ENCODE measurements around the gene MYRIP.

The MYRIP gene

DNA sequence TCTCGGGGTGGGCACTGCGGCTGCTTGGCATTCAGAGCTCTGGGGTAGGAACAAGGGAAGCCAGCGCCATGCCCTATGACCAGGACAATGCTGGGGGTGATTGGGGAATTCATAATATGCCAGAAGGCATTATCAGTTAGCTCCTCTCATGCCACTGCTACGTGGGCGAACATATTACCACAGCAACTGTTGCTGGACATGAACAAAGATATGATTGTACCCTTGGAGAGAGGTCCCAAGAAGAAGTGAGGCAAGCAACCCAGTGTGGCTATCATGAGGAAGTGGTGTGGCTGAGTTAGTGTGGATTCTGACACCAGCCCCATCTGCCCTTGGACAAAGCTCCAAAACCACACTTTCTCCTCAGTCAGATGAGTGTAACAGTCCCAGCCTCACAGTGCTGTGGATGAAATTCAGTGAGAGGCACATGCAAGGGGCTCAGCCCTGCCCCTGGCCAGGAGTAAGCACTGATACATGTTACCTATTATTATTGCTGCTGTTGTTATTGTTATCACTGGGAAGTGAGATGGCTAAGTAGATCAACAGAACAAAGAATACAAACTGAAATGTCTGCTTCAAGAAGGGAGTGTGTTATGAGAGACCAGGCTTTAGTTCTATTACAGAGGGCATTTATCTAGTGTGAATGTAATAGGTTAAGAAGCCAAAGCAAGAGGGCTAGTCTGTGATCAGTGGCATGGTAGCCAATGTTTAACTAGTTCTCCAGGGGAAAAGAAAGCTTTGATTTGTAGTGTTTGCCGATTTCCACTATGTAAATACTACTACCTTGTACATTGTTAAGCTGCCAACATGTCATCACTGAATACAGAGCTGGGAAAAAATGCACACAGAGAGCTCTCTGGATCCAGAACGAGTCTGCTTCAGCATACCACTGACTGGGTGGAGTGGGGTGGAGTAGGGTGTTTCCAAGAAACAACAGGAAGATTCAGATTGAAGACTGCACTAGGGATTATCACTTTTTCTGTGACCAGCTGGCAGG lies 277.8 kb downstream of the MYRIP start:
- H3K27me3 ChIP-seq (ENCODE audit: control insufficient read depth, insufficient read depth, low read length, poor library complexity, severe bottlenecking): no peaks in the 10 kb centered on the region
- H3K4me1 ChIP-seq (ENCODE audit: control insufficient read depth, insufficient read depth, low read length): no peaks in the 10 kb centered on the region
- no peaks in the 10 kb centered on the region for H3K9me3 ChIP-seq (ENCODE audit: control insufficient read depth, low read length)
- no peak overlapping the region for H3K27ac ChIP-seq (ENCODE audit: insufficient read depth, low read depth, low read length, poor library complexity, severe bottlenecking)
- no peaks in the 10 kb centered on the region for H3K36me3 ChIP-seq (ENCODE audit: control insufficient read depth, insufficient read depth, low read length)
- 92 to 94% methylated on average over 6 to 7 of the region's 7 CpGs for WGBS, 2 experiments
- H3K4me3 ChIP-seq (ENCODE audit: insufficient read depth, low read depth, low read length): no peak overlapping the region

DNA sequence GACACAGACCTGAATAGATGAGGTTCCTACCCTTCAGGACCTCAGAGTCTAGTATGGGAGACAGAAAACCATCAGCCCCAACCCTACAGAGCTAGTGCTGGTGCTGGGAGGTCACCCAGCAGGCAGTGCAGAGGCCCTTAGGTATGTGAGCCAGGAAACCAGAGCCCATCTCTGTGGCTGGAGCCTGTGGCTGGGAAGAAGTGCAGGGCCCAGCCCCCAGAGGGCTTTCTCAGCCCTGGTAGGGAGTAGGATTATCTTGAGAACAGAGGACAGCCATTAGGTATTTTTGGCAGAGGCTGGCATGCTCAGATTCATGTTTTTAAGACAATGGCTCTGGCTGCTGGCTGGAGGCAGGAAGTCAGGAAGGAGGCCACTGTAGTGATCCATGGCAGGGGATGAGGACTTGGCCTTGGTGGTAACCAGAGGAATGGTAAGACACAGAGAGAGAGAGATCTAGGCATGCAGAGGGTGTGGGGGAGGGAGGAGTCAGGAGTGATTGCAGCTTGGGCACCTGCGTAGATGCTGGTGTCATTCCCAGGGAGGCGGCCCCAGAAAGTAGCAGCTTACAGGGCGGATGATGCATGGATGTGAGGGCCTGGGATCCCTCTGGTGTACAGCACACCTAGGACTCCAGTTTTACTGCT lies 279.2 kb downstream of the MYRIP start:
- Histone ChIP-seq H3K4me1 (ENCODE audit: control insufficient read depth, insufficient read depth, low read length) (no peaks in the 10 kb centered on the region), H3K4me3 (ENCODE audit: insufficient read depth, low read depth, low read length) (no peak overlapping the region), H3K9me3 (ENCODE audit: control insufficient read depth, low read length) (no peaks in the 10 kb centered on the region), H3K27me3 (ENCODE audit: control insufficient read depth, insufficient read depth, low read length, poor library complexity, severe bottlenecking) (no peaks in the 10 kb centered on the region), H3K27ac (ENCODE audit: insufficient read depth, low read depth, low read length, poor library complexity, severe bottlenecking) (no peak overlapping the region), H3K36me3 (ENCODE audit: control insufficient read depth, insufficient read depth, low read length) (no peaks in the 10 kb centered on the region)
- WGBS, 2 experiments: 93 to 99% methylated on average over 3 of the region's 3 CpGs

DNA sequence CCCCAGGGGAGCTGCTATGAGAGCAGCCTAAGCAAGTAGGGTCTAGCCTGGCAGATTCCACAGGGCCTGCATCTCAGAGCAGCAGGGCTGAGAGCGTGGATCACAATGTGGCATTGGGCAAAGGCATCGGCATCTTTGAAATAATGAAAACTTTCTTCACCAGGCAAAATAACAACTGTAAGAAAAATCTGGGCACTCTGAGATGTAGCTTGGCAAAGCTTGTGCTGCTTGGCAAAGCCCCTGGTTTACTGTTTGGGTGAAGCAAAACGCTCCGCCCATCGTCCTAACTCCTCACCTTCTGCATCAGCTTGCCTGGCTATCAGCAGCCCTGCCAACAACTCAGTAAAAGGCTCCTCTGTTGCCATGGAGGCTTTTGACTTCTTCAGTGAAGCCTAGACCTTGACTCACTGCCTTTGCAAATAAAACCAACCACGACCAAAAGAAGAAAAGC lies 287.3 kb downstream of the MYRIP start:
- no peak overlapping the region for H3K27ac ChIP-seq (ENCODE audit: insufficient read depth, low read depth, low read length, poor library complexity, severe bottlenecking)
- no peaks in the 10 kb centered on the region for H3K4me1 ChIP-seq (ENCODE audit: control insufficient read depth, insufficient read depth, low read length)
- WGBS, 2 experiments: 89 to 93% methylated on average over 5 of the region's 6 CpGs
- H3K36me3 ChIP-seq (ENCODE audit: control insufficient read depth, insufficient read depth, low read length): no peaks in the 10 kb centered on the region
- H3K9me3 ChIP-seq (ENCODE audit: control insufficient read depth, low read length): no peaks in the 10 kb centered on the region
- H3K27me3 ChIP-seq (ENCODE audit: control insufficient read depth, insufficient read depth, low read length, poor library complexity, severe bottlenecking): no peaks in the 10 kb centered on the region
- H3K4me3 ChIP-seq (ENCODE audit: insufficient read depth, low read depth, low read length): no peak overlapping the region

DNA sequence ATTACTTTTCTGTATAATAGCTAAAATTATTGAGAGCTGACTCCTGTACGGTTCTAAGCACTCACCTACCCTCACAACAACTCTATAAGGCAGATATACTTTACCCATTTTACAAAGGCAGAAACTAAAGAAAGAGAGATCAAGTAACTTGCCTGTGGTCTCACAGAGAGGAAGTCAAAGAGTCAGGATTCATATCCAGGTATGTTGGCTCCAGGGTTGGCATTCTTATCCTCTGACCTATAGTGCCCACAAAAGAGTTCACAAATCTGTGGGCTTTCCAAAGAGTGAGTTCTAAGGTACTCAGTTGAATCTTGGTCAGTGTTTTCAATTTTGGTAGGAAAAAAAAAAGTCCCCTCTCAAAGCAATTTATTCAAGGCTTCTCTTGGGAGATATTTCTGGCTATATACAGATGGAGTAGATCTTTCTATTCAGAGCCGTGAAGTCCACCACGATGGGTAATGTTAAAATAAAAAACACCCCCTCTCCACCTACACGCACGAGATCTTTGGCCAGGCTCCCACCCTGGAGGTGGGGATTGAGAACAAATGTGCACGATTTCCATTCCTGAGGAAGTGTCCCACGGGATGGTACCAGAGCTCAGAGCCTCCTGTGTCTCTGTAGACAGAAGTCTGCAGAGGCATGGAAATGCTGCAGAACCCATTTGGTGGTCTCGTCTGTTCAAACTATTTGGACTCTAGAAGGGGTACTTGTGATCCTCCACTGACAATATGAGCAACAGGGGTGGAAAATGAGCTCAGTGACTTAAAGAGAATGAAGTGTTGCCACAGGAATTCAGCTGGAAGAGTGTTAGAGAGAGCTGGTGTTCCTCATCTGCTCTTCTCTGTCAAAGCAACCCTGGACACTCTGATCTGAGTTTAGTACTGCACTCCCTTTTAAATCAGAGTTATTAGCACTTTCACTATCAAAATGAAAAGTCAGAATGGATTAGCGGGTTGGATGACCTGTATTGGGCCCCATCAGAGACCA lies 288.0 kb downstream of the MYRIP start:
- no peaks in the 10 kb centered on the region for H3K9me3 ChIP-seq (ENCODE audit: control insufficient read depth, low read length)
- WGBS, 2 experiments: 75 to 96% methylated on average over 7 to 8 of the region's 9 CpGs
- H3K4me1 ChIP-seq (ENCODE audit: control insufficient read depth, insufficient read depth, low read length): no peaks in the 10 kb centered on the region
- H3K36me3 ChIP-seq (ENCODE audit: control insufficient read depth, insufficient read depth, low read length): no peaks in the 10 kb centered on the region
- H3K27me3 ChIP-seq (ENCODE audit: control insufficient read depth, insufficient read depth, low read length, poor library complexity, severe bottlenecking): no peaks in the 10 kb centered on the region
- no peak overlapping the region for H3K27ac ChIP-seq (ENCODE audit: insufficient read depth, low read depth, low read length, poor library complexity, severe bottlenecking)
- H3K4me3 ChIP-seq (ENCODE audit: insufficient read depth, low read depth, low read length): no peak overlapping the region

DNA sequence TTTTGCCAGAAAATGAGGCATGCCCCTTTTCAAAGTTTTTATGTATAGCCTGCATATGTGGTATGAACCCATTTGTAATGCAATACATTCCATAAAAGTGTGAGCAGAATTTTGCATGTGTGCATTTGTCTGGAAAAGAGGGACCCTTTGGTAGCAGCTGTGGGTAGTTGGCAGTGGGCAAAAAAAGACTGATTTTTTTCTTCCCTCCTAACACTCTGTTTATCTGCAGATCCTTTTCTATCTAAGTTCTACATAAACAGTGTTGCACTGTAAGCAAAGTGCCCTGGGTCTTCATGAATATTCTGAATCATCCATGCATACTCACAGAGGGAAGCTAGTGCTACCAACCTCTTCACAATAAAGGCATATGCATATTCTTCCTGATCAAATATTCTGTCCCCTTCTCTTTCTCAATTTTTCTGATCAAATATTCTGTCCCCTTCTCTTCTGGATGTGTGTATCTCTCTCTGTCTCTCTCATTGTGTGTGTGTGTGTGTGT lies 288.9 kb downstream of the MYRIP start:
- H3K27ac ChIP-seq (ENCODE audit: insufficient read depth, low read depth, low read length, poor library complexity, severe bottlenecking): no peak overlapping the region
- H3K9me3 ChIP-seq (ENCODE audit: control insufficient read depth, low read length): no peaks in the 10 kb centered on the region
- H3K36me3 ChIP-seq (ENCODE audit: control insufficient read depth, insufficient read depth, low read length): no peaks in the 10 kb centered on the region
- H3K27me3 ChIP-seq (ENCODE audit: control insufficient read depth, insufficient read depth, low read length, poor library complexity, severe bottlenecking): no peaks in the 10 kb centered on the region
- no peaks in the 10 kb centered on the region for H3K4me1 ChIP-seq (ENCODE audit: control insufficient read depth, insufficient read depth, low read length)
- no peak overlapping the region for H3K4me3 ChIP-seq (ENCODE audit: insufficient read depth, low read depth, low read length)

DNA sequence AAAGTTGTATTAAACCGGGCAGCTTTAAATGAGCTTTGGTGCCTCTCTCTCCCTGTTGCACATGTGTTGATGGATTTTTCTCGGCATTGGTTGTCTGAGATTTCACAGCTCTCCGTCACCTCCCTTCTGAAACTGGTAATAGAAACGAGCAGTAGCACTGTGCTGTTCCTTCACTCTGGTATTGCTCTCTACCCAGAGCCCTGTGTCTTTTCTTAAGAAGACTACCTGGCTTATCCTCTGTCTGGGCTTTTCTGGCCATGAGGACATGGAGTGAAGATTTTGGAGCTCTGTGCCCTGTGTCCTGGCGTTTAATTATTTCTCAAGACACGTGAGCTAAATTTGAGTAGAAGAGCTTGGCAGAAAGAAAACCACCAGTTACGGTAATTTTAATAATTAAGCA lies 290.5 kb downstream of the MYRIP start:
- H3K9me3 ChIP-seq (ENCODE audit: control insufficient read depth, low read length): no peaks in the 10 kb centered on the region
- no peaks in the 10 kb centered on the region for H3K36me3 ChIP-seq (ENCODE audit: control insufficient read depth, insufficient read depth, low read length)
- H3K27ac ChIP-seq (ENCODE audit: insufficient read depth, low read depth, low read length, poor library complexity, severe bottlenecking): no peak overlapping the region
- H3K27me3 ChIP-seq (ENCODE audit: control insufficient read depth, insufficient read depth, low read length, poor library complexity, severe bottlenecking): no peaks in the 10 kb centered on the region
- 91 to 96% methylated on average over 6 to 7 of the region's 7 CpGs for WGBS, 2 experiments
- H3K4me3 ChIP-seq (ENCODE audit: insufficient read depth, low read depth, low read length): no peak overlapping the region
- H3K4me1 ChIP-seq (ENCODE audit: control insufficient read depth, insufficient read depth, low read length): no peaks in the 10 kb centered on the region

DNA sequence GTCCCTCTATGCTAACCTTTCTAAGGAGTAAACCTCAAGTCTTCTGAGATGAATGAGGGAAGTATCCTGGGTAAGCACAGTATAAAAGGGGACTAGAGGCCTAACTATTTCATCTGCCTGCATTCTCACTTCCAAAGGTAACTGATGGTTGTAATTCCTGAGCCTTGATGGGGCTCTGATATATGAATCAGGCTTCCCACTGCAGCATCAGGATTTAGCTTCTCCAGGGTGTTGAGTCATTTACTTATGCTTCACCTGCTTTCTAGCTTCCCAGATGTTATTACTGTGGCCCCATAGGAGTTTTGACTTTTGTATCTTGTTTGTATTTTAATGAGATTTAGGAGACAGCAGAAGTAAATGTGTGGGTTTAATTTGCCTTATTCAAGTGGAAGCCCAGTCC lies 292.8 kb downstream of the MYRIP start:
- Histone ChIP-seq H3K36me3 (ENCODE audit: control insufficient read depth, insufficient read depth, low read length) (no peaks in the 10 kb centered on the region), H3K4me1 (ENCODE audit: control insufficient read depth, insufficient read depth, low read length) (no peaks in the 10 kb centered on the region)

DNA sequence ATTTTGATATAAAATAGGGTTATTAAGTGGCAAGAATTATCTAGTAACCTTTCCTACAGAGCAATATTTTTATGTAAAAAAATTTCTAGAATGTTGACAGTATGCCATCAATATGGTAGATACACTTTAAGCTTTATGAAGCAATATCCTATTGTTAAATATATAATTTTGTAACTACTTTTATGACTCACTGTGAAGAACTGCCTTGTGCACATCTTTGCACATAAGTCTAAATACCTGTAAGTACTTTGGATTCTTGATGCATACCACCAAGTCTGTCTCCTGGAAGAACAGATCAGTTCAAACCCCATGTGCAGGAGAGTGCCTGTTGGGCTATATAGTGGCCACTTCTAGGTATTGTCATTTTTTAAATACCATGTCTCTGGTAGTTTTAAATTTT lies 294.4 kb downstream of the MYRIP start:
- Histone ChIP-seq H3K4me3 (ENCODE audit: insufficient read depth, low read depth, low read length) (no peak overlapping the region), H3K9me3 (ENCODE audit: control insufficient read depth, low read length) (no peaks in the 10 kb centered on the region)

More for the DNA sequence above, 292.8 kb downstream of the MYRIP start:
- Histone ChIP-seq H3K27me3 (ENCODE audit: control insufficient read depth, insufficient read depth, low read length, poor library complexity, severe bottlenecking) (no peaks in the 10 kb centered on the region), H3K9me3 (ENCODE audit: control insufficient read depth, low read length) (no peaks in the 10 kb centered on the region), H3K4me3 (ENCODE audit: insufficient read depth, low read depth, low read length) (no peak overlapping the region), H3K27ac (ENCODE audit: insufficient read depth, low read depth, low read length, poor library complexity, severe bottlenecking) (no peak overlapping the region)

DNA sequence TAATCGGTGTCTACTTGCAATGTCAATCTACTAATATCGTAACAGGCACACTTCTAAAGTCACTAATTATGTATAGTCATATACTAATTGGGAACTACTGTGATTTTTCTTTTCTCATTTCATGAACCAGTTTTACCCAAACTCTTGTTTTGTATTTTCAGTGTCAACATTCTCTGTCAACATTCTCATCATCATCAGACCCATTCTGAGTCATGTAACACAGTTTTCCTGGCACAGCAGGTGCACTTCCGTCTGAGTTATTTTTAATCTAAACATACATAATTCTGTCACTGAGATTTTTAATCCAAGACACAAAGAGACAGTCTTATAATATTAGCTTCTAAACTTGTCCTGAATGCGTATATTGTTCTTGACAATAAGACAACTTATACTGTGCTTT lies 295.0 kb downstream of the MYRIP start:
- no peaks in the 10 kb centered on the region for H3K9me3 ChIP-seq (ENCODE audit: control insufficient read depth, low read length)
- H3K27me3 ChIP-seq (ENCODE audit: control insufficient read depth, insufficient read depth, low read length, poor library complexity, severe bottlenecking): no peaks in the 10 kb centered on the region
- H3K27ac ChIP-seq (ENCODE audit: insufficient read depth, low read depth, low read length, poor library complexity, severe bottlenecking): no peak overlapping the region
- H3K4me3 ChIP-seq (ENCODE audit: insufficient read depth, low read depth, low read length): no peak overlapping the region
- 98 to 99% methylated on average over 3 of the region's 4 CpGs for whole genome bisulfite sequencing, 2 experiments
- H3K36me3 ChIP-seq (ENCODE audit: control insufficient read depth, insufficient read depth, low read length): no peaks in the 10 kb centered on the region
- H3K4me1 ChIP-seq (ENCODE audit: control insufficient read depth, insufficient read depth, low read length): no peaks in the 10 kb centered on the region

More for the DNA sequence above, 294.4 kb downstream of the MYRIP start:
- Histone ChIP-seq H3K27me3 (ENCODE audit: control insufficient read depth, insufficient read depth, low read length, poor library complexity, severe bottlenecking) (no peaks in the 10 kb centered on the region), H3K36me3 (ENCODE audit: control insufficient read depth, insufficient read depth, low read length) (no peaks in the 10 kb centered on the region), H3K27ac (ENCODE audit: insufficient read depth, low read depth, low read length, poor library complexity, severe bottlenecking) (no peak overlapping the region), H3K4me1 (ENCODE audit: control insufficient read depth, insufficient read depth, low read length) (no peaks in the 10 kb centered on the region)
